ENCODE results near the gene SPOPL.
A peak's percentile ranks its signal among the peaks of the same experiment; 100 is the strongest.

SPOPL gene

GRCh38 chr2:138501425-138502254 is at the start of gene SPOPL (continued):
- TF ChIP-seq TRIM28 (IDR thresholded peaks at IDR 0.05; ENCODE audit: borderline replicate concordance, low read length) (no peak), ZNF146 (tag by site-specific recombination; IDR thresholded peaks at IDR 0.05) (no peak), ZSCAN30 (tag by site-specific recombination; IDR thresholded peaks at IDR 0.05) (peak; percentile 53; the same call in 1 of the 2 replicates), ATF2 (tag by site-specific recombination; IDR thresholded peaks at IDR 0.05; ENCODE audit: low read depth) (no peak), ZSCAN4 (tag by site-specific recombination; IDR thresholded peaks at IDR 0.05) (no peak), ZSCAN23 (tag by site-specific recombination; IDR thresholded peaks at IDR 0.05) (no peak), MEIS1 (CRISPR knock-in tag; IDR thresholded peaks at IDR 0.05; ENCODE audit: borderline replicate concordance) (no peak), ZNF280C (tag by site-specific recombination; IDR thresholded peaks at IDR 0.05) (no peak), ZNF354C (tag by site-specific recombination; IDR thresholded peaks at IDR 0.05; ENCODE audit: borderline replicate concordance, low read depth) (no peak), ZNF223 (tag by site-specific recombination; IDR thresholded peaks at IDR 0.05) (no peak), ZNF600 (tag by site-specific recombination; IDR thresholded peaks at IDR 0.05) (peak; percentile 80; the same call in 1 of the 2 replicates), ZBTB8A (tag by site-specific recombination; IDR thresholded peaks at IDR 0.05) (no peak), BCL11B (tag by site-specific recombination; IDR thresholded peaks at IDR 0.05; ENCODE audit: low read depth) (no peak), ZNF626 (tag by site-specific recombination; IDR thresholded peaks at IDR 0.05) (no peak), ZNF623 (tag by site-specific recombination; IDR thresholded peaks at IDR 0.05) (no peak), ZSCAN18 (tag by site-specific recombination; IDR thresholded peaks at IDR 0.05) (no peak), ZNF792 (tag by site-specific recombination; IDR thresholded peaks at IDR 0.05) (no peak), ZNF677 (tag by site-specific recombination; IDR thresholded peaks at IDR 0.05) (no peak), ZXDB (tag by site-specific recombination; IDR thresholded peaks at IDR 0.05) (peak; percentile 30; the same call in 1 of the 2 replicates), GLI4 (tag by site-specific recombination; IDR thresholded peaks at IDR 0.05) (no peak)
- TF ChIP-seq, protein P1, sequence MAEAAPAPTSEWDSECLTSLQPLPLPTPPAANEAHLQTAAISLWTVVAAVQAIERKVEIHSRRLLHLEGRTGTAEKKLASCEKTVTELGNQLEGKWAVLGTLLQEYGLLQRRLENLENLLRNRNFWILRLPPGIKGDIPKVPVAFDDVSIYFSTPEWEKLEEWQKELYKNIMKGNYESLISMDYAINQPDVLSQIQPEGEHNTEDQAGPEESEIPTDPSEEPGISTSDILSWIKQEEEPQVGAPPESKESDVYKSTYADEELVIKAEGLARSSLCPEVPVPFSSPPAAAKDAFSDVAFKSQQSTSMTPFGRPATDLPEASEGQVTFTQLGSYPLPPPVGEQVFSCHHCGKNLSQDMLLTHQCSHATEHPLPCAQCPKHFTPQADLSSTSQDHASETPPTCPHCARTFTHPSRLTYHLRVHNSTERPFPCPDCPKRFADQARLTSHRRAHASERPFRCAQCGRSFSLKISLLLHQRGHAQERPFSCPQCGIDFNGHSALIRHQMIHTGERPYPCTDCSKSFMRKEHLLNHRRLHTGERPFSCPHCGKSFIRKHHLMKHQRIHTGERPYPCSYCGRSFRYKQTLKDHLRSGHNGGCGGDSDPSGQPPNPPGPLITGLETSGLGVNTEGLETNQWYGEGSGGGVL (tag by site-specific recombination; IDR thresholded peaks at IDR 0.05): peak; percentile 81
- TF ChIP-seq, protein P2, sequence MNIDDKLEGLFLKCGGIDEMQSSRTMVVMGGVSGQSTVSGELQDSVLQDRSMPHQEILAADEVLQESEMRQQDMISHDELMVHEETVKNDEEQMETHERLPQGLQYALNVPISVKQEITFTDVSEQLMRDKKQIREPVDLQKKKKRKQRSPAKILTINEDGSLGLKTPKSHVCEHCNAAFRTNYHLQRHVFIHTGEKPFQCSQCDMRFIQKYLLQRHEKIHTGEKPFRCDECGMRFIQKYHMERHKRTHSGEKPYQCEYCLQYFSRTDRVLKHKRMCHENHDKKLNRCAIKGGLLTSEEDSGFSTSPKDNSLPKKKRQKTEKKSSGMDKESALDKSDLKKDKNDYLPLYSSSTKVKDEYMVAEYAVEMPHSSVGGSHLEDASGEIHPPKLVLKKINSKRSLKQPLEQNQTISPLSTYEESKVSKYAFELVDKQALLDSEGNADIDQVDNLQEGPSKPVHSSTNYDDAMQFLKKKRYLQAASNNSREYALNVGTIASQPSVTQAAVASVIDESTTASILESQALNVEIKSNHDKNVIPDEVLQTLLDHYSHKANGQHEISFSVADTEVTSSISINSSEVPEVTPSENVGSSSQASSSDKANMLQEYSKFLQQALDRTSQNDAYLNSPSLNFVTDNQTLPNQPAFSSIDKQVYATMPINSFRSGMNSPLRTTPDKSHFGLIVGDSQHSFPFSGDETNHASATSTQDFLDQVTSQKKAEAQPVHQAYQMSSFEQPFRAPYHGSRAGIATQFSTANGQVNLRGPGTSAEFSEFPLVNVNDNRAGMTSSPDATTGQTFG (tag by site-specific recombination; IDR thresholded peaks at IDR 0.05; ENCODE audit: borderline replicate concordance): no peak
- TF ChIP-seq, protein P3, sequence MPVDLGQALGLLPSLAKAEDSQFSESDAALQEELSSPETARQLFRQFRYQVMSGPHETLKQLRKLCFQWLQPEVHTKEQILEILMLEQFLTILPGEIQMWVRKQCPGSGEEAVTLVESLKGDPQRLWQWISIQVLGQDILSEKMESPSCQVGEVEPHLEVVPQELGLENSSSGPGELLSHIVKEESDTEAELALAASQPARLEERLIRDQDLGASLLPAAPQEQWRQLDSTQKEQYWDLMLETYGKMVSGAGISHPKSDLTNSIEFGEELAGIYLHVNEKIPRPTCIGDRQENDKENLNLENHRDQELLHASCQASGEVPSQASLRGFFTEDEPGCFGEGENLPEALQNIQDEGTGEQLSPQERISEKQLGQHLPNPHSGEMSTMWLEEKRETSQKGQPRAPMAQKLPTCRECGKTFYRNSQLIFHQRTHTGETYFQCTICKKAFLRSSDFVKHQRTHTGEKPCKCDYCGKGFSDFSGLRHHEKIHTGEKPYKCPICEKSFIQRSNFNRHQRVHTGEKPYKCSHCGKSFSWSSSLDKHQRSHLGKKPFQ (tag by site-specific recombination; IDR thresholded peaks at IDR 0.05): no peak
- TF ChIP-seq, protein P4, sequence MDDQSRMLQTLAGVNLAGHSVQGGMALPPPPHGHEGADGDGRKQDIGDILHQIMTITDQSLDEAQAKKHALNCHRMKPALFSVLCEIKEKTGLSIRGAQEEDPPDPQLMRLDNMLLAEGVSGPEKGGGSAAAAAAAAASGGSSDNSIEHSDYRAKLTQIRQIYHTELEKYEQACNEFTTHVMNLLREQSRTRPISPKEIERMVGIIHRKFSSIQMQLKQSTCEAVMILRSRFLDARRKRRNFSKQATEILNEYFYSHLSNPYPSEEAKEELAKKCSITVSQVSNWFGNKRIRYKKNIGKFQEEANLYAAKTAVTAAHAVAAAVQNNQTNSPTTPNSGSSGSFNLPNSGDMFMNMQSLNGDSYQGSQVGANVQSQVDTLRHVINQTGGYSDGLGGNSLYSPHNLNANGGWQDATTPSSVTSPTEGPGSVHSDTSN (CRISPR knock-in tag; IDR thresholded peaks at IDR 0.05): peak; percentile 30; the same call in 1 of the 2 replicates
